A673 (cell line): ENCODE results near the gene FOXJ3. TPM values are rescaled to one million over a fixed set of nuclear protein-coding genes. Genes with fewer than 3 reads are reported as not detected.
A peak's percentile ranks its signal among the peaks of the same experiment; 100 is the strongest.

Experiments
- BruUV-seq: library from RNA; stranded (reverse); fragments of 400-500 nt; replicated peaks from 2 replicates; lab custom pipeline; 2021; lab: Mats Ljungman, UMichigan
- CTCF ChIA-PET: fragments of 300-600 bp; sonication (Branson Sonifier 250); formaldehyde crosslinking; loops from one replicate; lab custom pipeline; 2022; ENCODE audit warnings: antibody characterized with exemption; lab: Charles Lee
- POLR2A ChIA-PET: fragments of 300-600 bp; sonication (Branson Sonifier 250); formaldehyde crosslinking; loops from one replicate; lab custom pipeline; 2022; ENCODE audit warnings: antibody characterized with exemption; ENCODE audit not compliant: low non-redundant PET; lab: Charles Lee
- DNase-seq: peaks from one replicate; pipeline ENCODE4 v3.0.0-alpha.2; 2015; ENCODE audit warnings: low spot score
- H3K27ac ChIP-seq: fragments of 200-600 bp; sonication (generic); 2 replicates; pipeline ENCODE4 v1.5.1; 2016; ENCODE audit warnings: mixed run types, low read depth, mild to moderate bottlenecking, mixed read lengths, antibody characterized with exemption, low read length; ENCODE audit not compliant: poor library complexity, severe bottlenecking
- H3K27me3 ChIP-seq: fragments of 200-600 bp; sonication (generic); replicated peaks from 2 replicates; pipeline ENCODE4 v1.6.1; 2017; ENCODE audit warnings: mixed run types, low read depth, mild to moderate bottlenecking, mixed read lengths, antibody characterized with exemption, low read length; ENCODE audit not compliant: insufficient read depth, poor library complexity
- H3K36me3 ChIP-seq: fragments of 200-600 bp; sonication (generic); 2 replicates; pipeline ENCODE4 v1.6.1; 2016; ENCODE audit warnings: mixed run types, mild to moderate bottlenecking, mixed read lengths, antibody characterized with exemption, low read length; ENCODE audit not compliant: insufficient read depth, poor library complexity, severe bottlenecking
- H3K4me1 ChIP-seq: fragments of 200-600 bp; sonication (generic); 2 replicates; pipeline ENCODE4 v1.6.1; 2017; ENCODE audit warnings: mixed run types, mild to moderate bottlenecking, mixed read lengths, antibody characterized with exemption, low read length; ENCODE audit not compliant: insufficient read depth, poor library complexity, severe bottlenecking
- H3K4me3 ChIP-seq: fragments of 200-600 bp; sonication (generic); 2 replicates; pipeline ENCODE4 v1.5.1; 2016; ENCODE audit warnings: low read depth, mixed run types, mild to moderate bottlenecking, mixed read lengths, low read length; ENCODE audit not compliant: poor library complexity, severe bottlenecking
- H3K9me3 ChIP-seq: fragments of 200-600 bp; sonication (generic); 2 replicates; pipeline ENCODE4 v1.6.1; 2016; ENCODE audit warnings: mixed run types, low read depth, mild to moderate bottlenecking, mixed read lengths, antibody characterized with exemption, low read length; ENCODE audit not compliant: poor library complexity, severe bottlenecking
- CTCF ChIP-seq: fragments of 300-800, 200-600 bp; sonication (generic); conservative IDR thresholded peaks from 2 replicates; pipeline ENCODE4 v1.5.1; 2017; ENCODE audit warnings: low read depth, mild to moderate bottlenecking, antibody characterized with exemption, low read length, moderate library complexity, mixed read lengths
- EZH2 ChIP-seq: fragments of 200-600 bp; sonication (generic); IDR thresholded peaks from 2 replicates; pipeline ENCODE4 v1.6.1; 2017; ENCODE audit warnings: borderline replicate concordance, low read depth, mild to moderate bottlenecking, mixed read lengths, antibody characterized with exemption, low read length; ENCODE audit not compliant: poor library complexity, severe bottlenecking
- intact Hi-C: fragments of 100-400 bp; cut with micrococcal nuclease; formaldehyde crosslinking; loops from one replicate; pipeline ENCODE4 v1.10.0; 2022; ENCODE audit not compliant: unreplicated experiment
- total RNA-seq: library from RNA; stranded (reverse); gene quantifications from 2 replicates; pipeline ENCODE4 v1.2.3, GENCODE V29; 2021

FOXJ3 gene
- total RNA-seq, 1 experiment from 2014 or later = 57.9 TPM

GRCh38 chr1:42173961-42174735 is 160.9 kb downstream of the FOXJ3 start:
- H3K36me3 ChIP-seq = no peaks in the 10 kb centered on the region
- intact Hi-C loops = loop anchor here (1.0 to 10.0 kb wide), 3 partner anchors 40 to 600 kb away; partner anchors contain the start of gene FOXJ3
- no peaks in the 10 kb centered on the region for H3K9me3 ChIP-seq
- TF ChIP-seq EZH2 (no peak), CTCF (no peak)
- no peak for DNase-seq
- POLR2A ChIA-PET = no interaction called here
- H3K27me3 ChIP-seq = no peaks in the 10 kb centered on the region
- no TSS peak for BruUV-seq
- H3K4me1 ChIP-seq = peaks cover 4% of the 10 kb centered on the region
- no peak overlapping the region for H3K4me3 ChIP-seq
- no peak overlapping the region for H3K27ac ChIP-seq
- CTCF ChIA-PET = interaction anchor here (0.9 to 1.3 kb wide), 4 partner anchors 11 to 362 kb away, joined by 3 to 6 read pairs (median 4); no protein-coding TSS in a partner anchor

GRCh38 chr1:42173155-42173933 is 161.7 kb downstream of the FOXJ3 start:
- Histone ChIP-seq H3K36me3 (no peaks in the 10 kb centered on the region), H3K9me3 (no peaks in the 10 kb centered on the region), H3K4me1 (peaks cover 4% of the 10 kb centered on the region), H3K27me3 (no peaks in the 10 kb centered on the region), H3K4me3 (no peak overlapping the region), H3K27ac (no peak overlapping the region)
- TF ChIP-seq CTCF (peak; percentile 99), EZH2 (no peak)
- BruUV-seq = no TSS peak
- ChIA-PET CTCF (interaction anchor here (0.9 to 1.3 kb wide), 4 partner anchors 10 to 361 kb away, joined by 3 to 6 read pairs (median 4); no protein-coding TSS in a partner anchor), POLR2A (no interaction called here)
- intact Hi-C loops = loop anchor here (1.0 to 10.0 kb wide), 3 partner anchors 39 to 599 kb away; partner anchors contain the start of gene FOXJ3
- DNase-seq = peak; percentile 71

- no peak overlapping the region for H3K4me3 ChIP-seq
- no peaks in the 10 kb centered on the region for H3K9me3 ChIP-seq
- ChIA-PET POLR2A (no interaction called here), CTCF (interaction anchor here (1.0 to 1.2 kb wide), 2 partner anchors 15 to 361 kb away, joined by 3 to 6 read pairs; no protein-coding TSS in a partner anchor)
- no peaks in the 10 kb centered on the region for H3K27me3 ChIP-seq
- no TSS peak for BruUV-seq
- intact Hi-C loops = loop anchor here (1.0 to 10.0 kb wide), 3 partner anchors 38 to 598 kb away; partner anchors contain the start of gene FOXJ3
- peaks cover 4% of the 10 kb centered on the region for H3K4me1 ChIP-seq
- no peak for DNase-seq
- TF ChIP-seq EZH2 (no peak), CTCF (no peak)
- H3K27ac ChIP-seq = no peak overlapping the region
- H3K36me3 ChIP-seq = no peaks in the 10 kb centered on the region
These were observed 162.5 kb downstream of the FOXJ3 start for GRCh38 chr1:42172381-42173133.
